Measurements from ENCODE around the gene DPPA4.
"Not testable (repeated sequence)": the region's sequence is repeated elsewhere in the genome, so short reads cannot be mapped to it uniquely, and the experiment has no call there.

GRCh38 chr3:109374434-109374833 is 37.1 kb upstream of the DPPA4 start:
- not testable (repeated sequence) for TF ChIP-seq POLR2A (IDR thresholded peaks at IDR 0.05; ENCODE audit: low read length); GATA1 (IDR thresholded peaks at IDR 0.05; ENCODE audit: low read depth, low read length)

Data from erythroblast (primary cell).